Spleen (tissue), 11 donors: Measurements from ENCODE around the gene NECAB2. TPM values are rescaled to one million over a fixed set of nuclear protein-coding genes. Genes with fewer than 3 reads are reported as not detected.

Experiments
- DNase-seq: peaks from one replicate; pipeline ENCODE4 v3.0.0-alpha.2; 2020
- H3K27ac ChIP-seq, 8 donors: fragments of 200-600 bp; sonication (generic) in 7 of 8; 1 replicate in 4 of 8; 2 replicates in 4 of 8; pipeline versions ENCODE4 v1.5.0 to v1.8.0; 2016 to 2021; ENCODE audit warnings: inconsistent platforms in 4 of 8, mild to moderate bottlenecking in 4 of 8, moderate library complexity in 1 of 8
- H3K27me3 ChIP-seq, 7 donors: fragments of 200-600 bp; sonication (generic) in 6 of 7; replicated peaks in 1 of 7; 1 replicate in 4 of 7; 2 replicates in 3 of 7; pipeline versions ENCODE4 v1.5.0 to v1.8.0; 2016 to 2021; ENCODE audit warnings: inconsistent platforms in 3 of 7, mild to moderate bottlenecking in 1 of 7
- H3K36me3 ChIP-seq, 6 donors: fragments of 200-600 bp; sonication (generic) in 5 of 6; 1 replicate in 4 of 6; 2 replicates in 2 of 6; pipeline versions ENCODE4 v1.5.0 to v1.8.0; 2016 to 2021; ENCODE audit warnings: inconsistent platforms in 2 of 6
- H3K4me1 ChIP-seq, 6 donors: fragments of 200-600 bp; sonication (generic) in 5 of 6; 1 replicate in 3 of 6; 2 replicates in 3 of 6; pipeline versions ENCODE4 v1.5.0 to v1.8.0; 2016 to 2021; ENCODE audit warnings: inconsistent platforms in 3 of 6
- H3K4me3 ChIP-seq, 8 donors: fragments of 200-600 bp; sonication (generic) in 7 of 8; 1 replicate in 4 of 8; 2 replicates in 4 of 8; pipeline versions ENCODE4 v1.5.0 to v1.8.0; 2016 to 2021; ENCODE audit warnings: inconsistent platforms in 4 of 8, mild to moderate bottlenecking in 4 of 8, moderate library complexity in 2 of 8
- H3K9me3 ChIP-seq, 8 donors: fragments of 200-600 bp; sonication (generic) in 7 of 8; 1 replicate in 4 of 8; 2 replicates in 4 of 8; pipeline versions ENCODE4 v1.5.0 to v1.8.0; 2016 to 2021; ENCODE audit warnings: inconsistent platforms in 4 of 8
- POLR2A ChIP-seq, 3 donors: fragments of 450-650 bp; IDR thresholded peaks; one replicate each; pipeline ENCODE4 v1.5.1; 2017; ENCODE audit warnings: antibody characterized with exemption in 3 of 3, mild to moderate bottlenecking in 1 of 3
- POLR2AphosphoS5 ChIP-seq, 3 donors: sonication (generic); formaldehyde crosslinking; IDR thresholded peaks; one replicate each; pipeline ENCODE4 v1.5.1; 2017; ENCODE audit warnings: antibody characterized with exemption in 3 of 3
- WGBS, 5 donors: extraction: QIAGEN DNeasy Blood & Tissue Kit in 3 of 5; methylation state at CpG; one replicate each; pipeline versions ENCODE4 v1.1.5 to v1.1.7; 2013 to 2018; 5-methylcytosine and 5-hydroxymethylcytosine counted together
- intact Hi-C: fragments of 100-400 bp; cut with DNase I; formaldehyde crosslinking; loops from one replicate; pipeline ENCODE4 v1.15.0; 2023; ENCODE audit warnings: low total_unique reads
- polyA plus RNA-seq, 3 donors: library from polyadenylated mRNA; stranded (reverse); fragments of 200-250 nt; gene quantifications; one replicate each; pipeline ENCODE4 v1.2.1, GENCODE V29; 2013
- total RNA-seq, 7 donors: library from RNA; depleted of rRNA in 3 of 7; stranded (reverse); fragments of >200 nt in 3 of 7; fragmentation: NEBNext Ultra II Directional in 4 of 7; extraction: Animal tissue kit (Norgen Biotek cat#: 25700) in 4 of 7; gene quantifications; one replicate each; pipeline versions ENCODE4 v1.1.0 to v1.2.1, GENCODE V29; 2016 to 2021
- TF ChIP-seq, protein P1 (sequence below), 11 experiments: fragments of 200-600 bp in 7 of 11; fragments of 450-650 bp in 4 of 11; sonication (generic) in 4 of 11; IDR thresholded peaks in 8 of 11; conservative IDR thresholded peaks in 3 of 11; 1 replicate in 7 of 11; 2 replicates in 4 of 11; pipeline versions ENCODE4 v1.4.0 to v1.8.0; 2016 to 2021; ENCODE audit warnings: antibody characterized with exemption in 11 of 11, inconsistent platforms in 4 of 11, mild to moderate bottlenecking in 1 of 11
- donor health status: healthy with polysubstance abuse.
- donor health status: DM: no; HTN: no; CAD: no; lungs with moderate emphysema.
- donor health status: DM: no; HTN: no; CAD: no.
- donor health status: Bipolar disorder and iron deficiency.
- donor health status: healthy.
- donor health status: DM: no; HTN: no; CAD: no.
- donor health status: DM: yes; HTN: yes; CAD: no.

The NECAB2 gene
- total and polyA plus RNA-seq, 10 donors, result 0.16 to 3.1 (median 1.2) TPM; not detected in 4

- Histone ChIP-seq H3K4me1 (peaks cover 0 to 10% (median 3%) of the 10 kb centered on the region in 6 donors), H3K36me3 (no peaks in the 10 kb centered on the region)
- 84 to 89% (median 86%) methylated on average over 10 of the region's 10 CpGs for WGBS, 5 donors
These were observed 58.6 kb downstream of the NECAB2 start for GRCh38 chr16:84026606-84027005.

DNA sequence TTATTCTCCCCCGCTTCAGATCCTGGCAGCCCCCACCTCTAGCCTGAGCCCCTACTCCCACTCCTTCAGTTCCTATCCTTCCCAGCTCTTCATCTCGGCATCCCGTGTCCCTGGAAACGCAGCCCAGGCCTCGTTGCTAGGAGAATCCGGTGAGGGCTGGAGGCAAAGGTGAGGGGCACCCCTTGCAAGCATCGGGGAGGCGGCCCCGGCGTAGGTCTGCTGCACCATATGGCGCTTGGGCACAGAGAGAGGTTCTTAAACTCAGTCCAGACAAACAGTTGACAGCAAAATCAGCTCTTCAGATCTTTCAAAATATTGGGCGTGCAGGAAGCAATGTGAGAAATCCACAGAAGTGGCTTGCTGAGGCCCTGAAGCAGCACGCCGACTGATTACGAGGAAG, 59.6 kb downstream of the NECAB2 start:
- H3K27ac ChIP-seq, result no peak overlapping the region
- intact Hi-C loops, result no loop called here
- TF ChIP-seq POLR2A (IDR thresholded peaks at IDR 0.05) (no peak), POLR2AphosphoS5 (IDR thresholded peaks at IDR 0.05) (no peak)
- TF ChIP-seq, protein P1, sequence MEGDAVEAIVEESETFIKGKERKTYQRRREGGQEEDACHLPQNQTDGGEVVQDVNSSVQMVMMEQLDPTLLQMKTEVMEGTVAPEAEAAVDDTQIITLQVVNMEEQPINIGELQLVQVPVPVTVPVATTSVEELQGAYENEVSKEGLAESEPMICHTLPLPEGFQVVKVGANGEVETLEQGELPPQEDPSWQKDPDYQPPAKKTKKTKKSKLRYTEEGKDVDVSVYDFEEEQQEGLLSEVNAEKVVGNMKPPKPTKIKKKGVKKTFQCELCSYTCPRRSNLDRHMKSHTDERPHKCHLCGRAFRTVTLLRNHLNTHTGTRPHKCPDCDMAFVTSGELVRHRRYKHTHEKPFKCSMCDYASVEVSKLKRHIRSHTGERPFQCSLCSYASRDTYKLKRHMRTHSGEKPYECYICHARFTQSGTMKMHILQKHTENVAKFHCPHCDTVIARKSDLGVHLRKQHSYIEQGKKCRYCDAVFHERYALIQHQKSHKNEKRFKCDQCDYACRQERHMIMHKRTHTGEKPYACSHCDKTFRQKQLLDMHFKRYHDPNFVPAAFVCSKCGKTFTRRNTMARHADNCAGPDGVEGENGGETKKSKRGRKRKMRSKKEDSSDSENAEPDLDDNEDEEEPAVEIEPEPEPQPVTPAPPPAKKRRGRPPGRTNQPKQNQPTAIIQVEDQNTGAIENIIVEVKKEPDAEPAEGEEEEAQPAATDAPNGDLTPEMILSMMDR (IDR thresholded peaks at IDR 0.05 in 8 of 11, conservative IDR thresholded peaks at IDR 0.05 in 3 of 11), result no peak
- no peaks in the 10 kb centered on the region for H3K36me3 ChIP-seq
- 73 to 76% (median 73%) methylated on average over 15 of the region's 15 CpGs for WGBS, 5 donors
- H3K4me3 ChIP-seq, result no peak overlapping the region
- DNase-seq, result no peak
- H3K4me1 ChIP-seq, result peaks cover 0 to 10% (median 3%) of the 10 kb centered on the region in 6 donors
- peaks cover 0 to under 1% (median 0%) of the 10 kb centered on the region in 8 donors for H3K9me3 ChIP-seq
- H3K27me3 ChIP-seq, result peaks cover 0 to 72% (median 0%) of the 10 kb centered on the region in 7 donors

More at GRCh38 chr16:84026606-84027005, 58.6 kb downstream of the NECAB2 start:
- H3K9me3 ChIP-seq, result peaks cover 0 to 11% (median 7%) of the 10 kb centered on the region in 8 donors
- intact Hi-C loops, result no loop called here
- no peak overlapping the region for H3K27ac ChIP-seq
- peaks cover 0 to 62% (median 0%) of the 10 kb centered on the region in 7 donors for H3K27me3 ChIP-seq
- no peak overlapping the region for H3K4me3 ChIP-seq
- no peak for DNase-seq
- TF ChIP-seq POLR2AphosphoS5 (IDR thresholded peaks at IDR 0.05) (no peak), POLR2A (IDR thresholded peaks at IDR 0.05) (no peak)
- TF ChIP-seq, protein P1 (IDR thresholded peaks at IDR 0.05 in 8 of 11, conservative IDR thresholded peaks at IDR 0.05 in 3 of 11), result no peak

- DNase-seq, result no peak
- H3K9me3 ChIP-seq, result no peaks in the 10 kb centered on the region
- intact Hi-C loops, result no loop called here
- no peak overlapping the region for H3K27ac ChIP-seq
- 30 to 45% (median 44%) methylated on average over 12 to 14 of the region's 14 CpGs for WGBS, 5 donors
- no peak overlapping the region for H3K4me3 ChIP-seq
- H3K4me1 ChIP-seq, result peaks cover 0 to 10% (median 3%) of the 10 kb centered on the region in 6 donors
- H3K27me3 ChIP-seq, result peaks cover 0 to 69% (median 0%) of the 10 kb centered on the region in 7 donors
- H3K36me3 ChIP-seq, result no peaks in the 10 kb centered on the region
- TF ChIP-seq, protein P1 (IDR thresholded peaks at IDR 0.05 in 8 of 11, conservative IDR thresholded peaks at IDR 0.05 in 3 of 11), result no peak
- TF ChIP-seq POLR2A (IDR thresholded peaks at IDR 0.05) (no peak), POLR2AphosphoS5 (IDR thresholded peaks at IDR 0.05) (no peak)
These were observed 61.4 kb downstream of the NECAB2 start for GRCh38 chr16:84029297-84030047.

DNA sequence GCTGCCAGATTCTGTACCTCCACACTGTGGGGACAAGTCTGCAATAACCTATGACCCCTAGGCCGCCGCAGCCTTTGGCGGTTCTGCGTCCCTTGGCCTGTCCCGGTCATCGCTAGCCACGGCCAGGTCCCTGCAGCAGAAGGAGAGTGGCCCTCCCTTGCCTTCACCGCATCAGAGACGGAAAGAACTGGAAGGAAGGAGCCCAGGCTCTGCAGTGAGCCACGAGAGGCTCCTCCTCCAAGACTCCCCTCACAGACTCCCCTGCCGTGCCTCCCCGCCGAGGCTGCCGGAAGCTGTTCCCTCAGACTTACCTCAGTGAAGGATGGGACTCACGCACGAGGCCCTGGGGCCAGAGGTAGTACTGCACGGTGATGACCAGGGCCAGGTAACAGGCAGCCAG, 63.5 kb downstream of the NECAB2 start:
- 70 to 86% (median 78%) methylated on average over 15 to 17 of the region's 17 CpGs for WGBS, 5 donors
- Histone ChIP-seq H3K4me3 (no peak overlapping the region), H3K27me3 (peaks cover 0 to 49% (median 0%) of the 10 kb centered on the region in 7 donors), H3K9me3 (peaks cover 0 to 15% (median 13%) of the 10 kb centered on the region in 8 donors), H3K27ac (no peak overlapping the region), H3K36me3 (no peaks in the 10 kb centered on the region), H3K4me1 (peaks cover 0 to 10% (median 3%) of the 10 kb centered on the region in 6 donors)
- no peak for DNase-seq
- TF ChIP-seq POLR2AphosphoS5 (IDR thresholded peaks at IDR 0.05) (no peak), POLR2A (IDR thresholded peaks at IDR 0.05) (no peak)
- TF ChIP-seq, protein P1 (IDR thresholded peaks at IDR 0.05 in 8 of 11, conservative IDR thresholded peaks at IDR 0.05 in 3 of 11), result no peak
- intact Hi-C loops, result no loop called here
